Measurements from ENCODE around the gene ZNF467.

ZNF467 gene

GRCh38 chr7:149725916-149726315 lies 47.5 kb downstream of the ZNF467 start:
- no peak for DNase-seq

- peak; percentile 46 to 57 for DNase-seq
These were observed 48.0 kb downstream of the ZNF467 start for GRCh38 chr7:149725426-149725821.

DNA sequence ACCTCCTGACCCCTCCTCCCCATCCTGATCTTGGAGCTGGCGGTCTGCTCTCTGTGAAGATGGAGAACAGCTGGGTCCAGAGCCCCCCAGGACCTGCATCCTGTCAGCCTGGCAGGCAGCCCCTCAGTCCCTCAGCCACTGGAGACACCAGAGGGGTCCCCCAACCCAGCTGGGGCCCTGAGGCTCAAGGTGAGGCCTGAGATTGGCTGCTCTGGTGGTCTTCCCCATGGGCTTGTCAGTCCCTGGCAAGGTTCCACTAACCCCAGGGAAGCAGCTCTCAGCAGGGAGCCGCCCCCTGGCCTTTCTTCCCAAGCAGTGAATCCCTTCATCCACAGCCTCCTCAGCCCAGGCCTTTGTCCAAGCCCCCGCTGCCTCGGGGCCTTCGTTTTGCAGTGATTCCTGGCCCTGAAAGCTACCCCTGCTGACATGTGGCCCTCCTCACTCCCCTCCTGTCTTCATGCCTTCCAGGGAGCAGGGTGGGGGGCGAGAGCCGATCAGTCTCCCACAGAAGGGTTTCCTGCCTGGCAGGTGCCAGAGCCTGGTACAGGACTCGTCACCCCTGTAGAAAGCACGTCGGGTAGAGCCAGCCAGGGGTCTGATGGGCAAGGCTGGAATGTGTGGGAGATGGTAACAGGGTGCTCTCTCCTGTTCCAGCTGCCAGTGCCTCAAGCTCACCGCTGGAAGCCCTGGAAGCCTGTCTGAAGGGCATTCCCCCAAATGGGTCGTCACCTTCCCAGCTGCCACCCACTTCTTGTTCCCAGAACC lies 48.5 kb downstream of the ZNF467 start:
- DNase-seq: no peak

DNA sequence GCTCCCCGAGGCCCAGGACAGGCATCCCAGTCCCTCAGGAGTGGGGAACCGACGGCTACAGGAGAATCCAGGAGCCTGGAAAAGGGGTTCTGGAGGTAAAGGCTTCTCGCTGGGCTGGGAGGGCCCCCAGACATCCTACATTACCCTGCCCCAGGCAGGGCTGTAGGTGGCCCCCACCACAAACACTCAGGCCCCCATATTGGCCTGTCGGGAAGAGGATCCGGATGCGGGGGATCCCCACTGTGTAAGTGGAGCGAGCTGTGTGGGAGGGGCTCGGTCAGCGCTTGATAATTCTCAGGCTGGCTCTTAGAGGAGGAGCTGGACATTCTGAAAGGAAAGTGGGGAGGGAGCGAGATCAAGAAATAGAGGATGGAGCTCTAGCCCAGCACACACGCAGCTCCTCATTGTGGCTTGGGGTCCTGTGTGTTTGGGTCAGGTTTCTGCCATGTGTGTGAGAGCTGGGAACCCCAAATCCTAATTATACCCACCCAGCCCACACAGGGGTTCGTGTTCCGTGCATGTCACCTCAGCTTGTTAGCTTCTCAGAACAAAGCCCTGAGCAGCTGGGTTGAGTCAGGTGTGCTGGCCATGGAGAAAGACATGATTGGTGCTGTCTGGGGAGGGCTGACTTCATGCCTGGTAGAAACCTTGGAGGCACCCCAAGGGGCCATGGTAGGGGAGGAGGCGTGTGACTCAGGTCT lies 49.4 kb downstream of the ZNF467 start:
- DNase-seq: no peak

DNA sequence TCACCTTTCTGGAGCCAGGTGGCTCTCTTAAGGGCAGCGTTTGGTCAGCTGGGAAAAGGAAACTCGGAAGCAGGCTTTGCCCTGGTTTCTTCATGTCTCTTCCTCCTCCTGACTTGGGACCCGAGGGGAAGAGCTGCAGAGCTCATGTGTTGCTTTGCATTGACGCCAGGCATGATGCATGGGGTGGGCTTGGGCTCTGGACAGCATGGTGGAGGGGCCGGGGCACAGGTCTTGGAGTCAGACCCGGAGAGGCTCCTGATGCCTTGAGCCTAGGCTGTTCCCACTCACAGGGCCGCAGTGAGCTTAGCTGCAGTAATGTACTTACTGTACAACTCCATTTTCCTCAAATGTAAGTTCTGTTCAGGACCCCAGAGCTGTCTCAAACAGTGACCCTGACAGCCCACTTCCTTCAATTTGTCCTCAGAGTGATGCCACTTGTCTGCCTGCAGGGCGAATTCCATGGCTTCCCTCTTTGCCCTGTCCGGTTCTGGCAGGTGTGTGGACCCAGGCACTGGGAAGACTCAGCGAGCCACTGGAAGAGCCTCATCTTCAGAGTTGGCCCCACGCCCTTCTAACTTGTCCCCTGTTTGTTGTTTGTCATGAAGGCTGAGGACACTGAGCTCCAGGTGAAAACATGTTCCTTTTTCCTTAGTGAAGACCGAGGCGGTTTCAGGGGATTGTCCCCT lies 50.2 kb downstream of the ZNF467 start:
- DNase-seq: no peak

DNA sequence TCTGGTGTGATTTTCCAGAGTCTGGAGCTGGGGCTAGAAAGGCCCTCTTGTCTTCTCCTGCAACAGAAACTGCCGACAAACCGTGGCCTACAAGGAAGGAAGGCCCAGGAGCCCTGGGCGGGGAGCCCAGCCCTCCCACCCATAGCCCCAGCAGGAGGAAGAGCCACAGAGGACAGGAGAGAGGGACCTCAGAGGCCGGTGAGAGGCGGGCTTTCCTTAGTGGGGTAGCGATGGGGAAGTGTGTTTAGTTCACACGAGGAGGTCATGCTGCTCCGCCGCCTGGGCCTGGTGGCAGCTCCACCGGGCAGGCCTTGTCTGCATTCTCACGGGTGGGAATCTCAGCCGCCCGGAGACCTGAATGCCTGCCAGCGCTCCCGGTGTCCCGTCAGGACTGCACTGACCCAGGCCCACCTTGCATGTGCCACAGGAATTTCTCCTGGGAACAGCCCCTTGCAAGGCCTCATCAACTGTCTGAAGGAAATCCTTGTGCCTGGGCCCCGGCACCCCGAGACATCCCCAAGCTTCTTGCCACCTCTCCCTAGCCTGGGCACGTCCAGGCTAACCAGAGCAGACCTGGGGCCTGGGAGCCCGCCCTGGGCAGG lies 50.9 kb downstream of the ZNF467 start:
- peak; percentile 32 to 63 for DNase-seq

DNA sequence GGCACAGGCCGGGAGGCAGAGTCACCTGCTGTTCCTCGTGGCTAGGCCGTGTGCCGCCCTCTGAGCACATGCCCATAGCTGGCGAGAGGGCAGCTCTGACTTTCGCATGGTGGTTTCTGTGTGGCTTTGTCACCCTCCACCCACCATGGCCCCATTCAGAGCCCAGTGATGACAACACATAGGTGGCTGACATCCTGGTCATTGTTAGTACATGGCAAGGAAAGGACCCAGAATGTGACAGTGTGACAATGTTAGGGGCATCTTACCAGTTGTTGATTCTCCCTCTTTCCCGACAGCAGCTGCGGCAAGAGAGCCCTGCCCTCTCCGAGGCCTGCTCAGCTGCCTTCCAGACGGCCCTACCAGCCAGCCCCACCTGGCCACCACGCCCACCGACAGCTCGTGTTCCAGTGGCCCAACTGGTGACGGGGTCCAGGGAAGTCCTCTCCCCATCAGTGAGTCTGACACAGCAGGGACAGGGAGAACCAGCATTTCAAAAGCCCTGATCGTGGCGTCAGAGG lies 52.2 kb downstream of the ZNF467 start:
- DNase-seq: no peak

GRCh38 chr7:149720372-149721083 lies 52.9 kb downstream of the ZNF467 start:
- DNase-seq: no peak

- no peak for DNase-seq
These were observed 53.5 kb downstream of the ZNF467 start for GRCh38 chr7:149719912-149720335.

GRCh38 chr7:149719050-149719899 lies 54.1 kb downstream of the ZNF467 start:
- no peak for DNase-seq

- no peak for DNase-seq
These were observed 54.7 kb downstream of the ZNF467 start for GRCh38 chr7:149718730-149719049.

- DNase-seq: no peak
These were observed 55.9 kb downstream of the ZNF467 start for GRCh38 chr7:149717481-149717880.

DNA sequence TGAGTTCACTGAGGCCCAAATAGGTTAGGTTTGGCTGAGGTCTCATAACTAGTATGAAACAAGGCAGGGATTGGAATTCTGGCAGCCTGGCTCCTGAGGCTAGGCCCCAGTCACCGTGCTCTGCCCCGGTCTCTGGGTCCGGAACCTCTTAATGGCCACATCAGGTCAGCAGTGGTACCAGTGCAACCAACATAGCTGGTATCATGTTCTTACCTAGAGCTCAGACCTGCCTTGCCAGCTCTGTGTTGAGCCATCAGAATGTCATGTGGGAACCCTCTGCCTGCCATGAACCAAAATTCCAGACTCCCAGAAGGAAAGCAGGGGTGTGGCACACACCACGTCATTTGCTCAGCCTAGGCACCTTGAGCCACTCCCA lies 56.5 kb downstream of the ZNF467 start:
- no peak for DNase-seq

DNA sequence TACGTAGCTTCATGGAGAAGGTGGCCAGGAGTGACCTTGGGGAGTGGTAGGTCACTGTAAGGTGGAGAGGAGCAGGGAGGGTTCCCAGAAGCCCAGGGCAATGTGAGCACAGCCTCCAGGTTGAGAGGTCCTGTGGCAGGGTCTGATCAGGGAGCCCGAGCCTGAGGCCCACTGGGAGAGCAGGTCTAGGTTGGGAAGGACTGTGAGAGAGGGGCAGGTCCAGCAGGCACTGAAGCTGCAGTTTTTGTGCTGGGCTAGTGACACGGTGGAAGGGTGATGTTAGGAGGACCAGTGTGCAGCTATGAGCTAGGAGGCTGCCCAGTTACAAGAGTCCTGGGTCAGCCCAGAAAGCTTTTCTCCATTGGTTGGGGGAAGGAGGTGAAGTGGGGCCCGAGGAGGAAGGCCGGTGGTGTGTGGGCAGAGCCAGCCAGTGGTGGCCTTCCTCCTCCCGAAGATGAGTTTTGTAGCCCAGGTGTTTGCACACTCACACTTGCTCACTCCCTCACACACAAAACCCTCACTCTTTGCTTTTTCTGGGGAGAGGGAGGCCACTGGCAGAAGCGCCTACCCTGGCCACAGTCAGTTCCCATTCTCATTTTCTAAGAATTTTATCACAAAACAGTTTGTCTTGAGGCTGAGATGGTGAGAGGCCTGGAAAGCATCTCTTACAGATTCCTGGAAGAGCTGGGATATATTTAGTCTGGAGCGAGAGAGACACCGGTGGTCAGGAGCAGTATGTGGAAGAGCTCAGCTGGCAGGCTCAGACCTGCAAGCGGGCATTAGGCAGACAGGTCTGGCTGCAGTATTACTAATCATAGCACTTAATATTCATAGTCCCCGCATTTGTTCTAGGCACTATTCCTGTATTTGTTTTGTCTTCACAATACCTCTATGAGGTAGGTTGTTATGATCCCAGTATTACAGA lies 57.1 kb downstream of the ZNF467 start:
- DNase-seq: no peak

DNA sequence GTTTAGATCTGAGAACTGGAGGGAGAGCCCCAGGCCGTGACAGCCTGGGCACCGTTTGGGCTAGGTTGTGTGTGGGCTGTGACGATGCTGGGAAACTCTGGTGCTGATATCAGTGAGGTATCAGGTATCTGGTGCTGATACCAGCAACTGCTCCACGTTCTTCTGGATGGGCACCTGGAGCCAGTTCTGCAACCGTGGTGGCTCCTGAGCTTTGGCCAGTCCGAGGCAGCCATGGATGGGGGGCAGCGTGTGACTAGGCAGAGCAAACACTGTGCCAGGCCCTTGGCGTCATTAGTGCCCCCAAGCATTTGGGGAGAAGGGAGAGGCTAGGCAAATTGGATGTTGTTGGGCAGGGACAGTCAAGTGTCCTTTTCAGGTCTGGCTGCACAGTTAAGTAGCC lies 57.9 kb downstream of the ZNF467 start:
- DNase-seq: no peak

DNA sequence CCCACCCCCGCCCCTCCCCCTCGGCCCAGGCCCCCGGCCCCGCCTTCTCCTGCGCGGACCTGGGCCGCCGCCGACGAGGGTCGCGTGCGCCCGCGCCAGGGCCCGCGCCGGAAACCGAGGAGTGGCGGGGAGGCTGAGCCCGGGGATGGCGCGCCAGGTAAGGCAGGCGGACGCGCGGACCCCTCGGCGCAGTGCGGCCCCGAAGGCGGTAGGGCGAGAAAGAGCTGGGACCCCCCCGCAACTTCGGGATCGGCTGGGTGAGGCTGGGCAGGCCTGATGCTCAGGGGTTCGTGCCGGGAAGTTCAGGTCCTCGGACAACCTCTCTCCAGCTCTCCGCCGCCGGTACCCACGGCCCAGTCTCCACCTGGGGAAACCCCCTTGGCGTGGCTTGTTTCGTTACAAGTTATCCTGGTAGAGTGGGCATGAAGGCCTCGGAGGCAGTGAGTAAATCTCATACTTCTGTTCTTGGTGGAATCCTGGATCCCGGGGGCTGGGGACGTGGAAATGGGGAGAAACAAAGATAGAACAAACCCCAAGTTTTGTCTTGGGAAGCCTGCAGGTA lies 58.4 kb downstream of the ZNF467 start:
- DNase-seq: no peak

Measured in inflammatory macrophage (primary cell).